ENCODE measurements around the gene MRPL34. TPM values are rescaled to one million over a fixed set of nuclear protein-coding genes. Genes with fewer than 3 reads are reported as not detected.

The MRPL34 gene
- total RNA-seq, 4 donors from 2014 or later = 145 to 369 (median 249) TPM

DNA sequence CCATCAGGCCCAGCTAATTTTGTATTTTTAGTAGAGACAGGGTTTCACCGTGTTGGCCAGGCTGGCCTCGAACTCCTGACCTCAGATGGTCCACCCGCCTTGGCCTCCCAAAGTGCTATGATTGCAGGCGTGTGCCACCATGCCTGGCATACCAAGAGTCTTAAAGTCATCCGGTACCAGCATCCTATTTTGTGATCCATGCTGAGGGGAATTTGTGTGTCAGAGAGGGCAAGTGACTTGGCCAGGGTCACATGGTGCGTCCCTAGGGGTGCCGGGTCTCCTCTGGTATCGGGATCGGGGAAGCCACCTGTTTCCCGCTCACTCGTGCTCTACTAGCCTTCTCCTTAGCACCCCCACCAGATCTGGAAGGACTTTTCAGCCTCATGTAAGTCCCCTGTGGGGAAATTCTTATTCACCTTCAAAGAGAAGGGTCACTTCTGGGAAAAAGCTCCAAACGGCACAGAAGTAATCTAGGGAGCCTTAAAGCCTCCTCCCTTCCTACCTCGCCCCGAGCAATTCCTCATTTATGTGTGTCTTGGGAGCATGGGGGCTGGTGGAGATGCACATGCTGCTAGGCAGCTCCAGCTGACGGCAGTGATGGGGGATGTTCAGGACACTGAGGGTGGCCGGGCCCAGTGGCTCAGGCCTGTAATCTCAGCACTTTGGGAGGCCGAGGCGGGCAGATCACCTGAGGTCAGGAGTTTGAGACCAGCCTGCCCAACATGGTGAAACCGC lies 30.1 kb upstream of the MRPL34 start:
- DNase-seq (no peak), ATAC-seq (no peak)
- intact Hi-C loops (cut with DNase I; ENCODE audit: low total_unique reads) = loop anchor here (10.0 kb wide), 1 partner anchor 471 kb away; no protein-coding TSS in a partner anchor
- peaks cover 0 to 72% of the 10 kb centered on the region in 2 donors for H3K36me3 ChIP-seq
- H3K27me3 ChIP-seq = no peaks in the 10 kb centered on the region
- H3K4me1 ChIP-seq = no peaks in the 10 kb centered on the region
- no peak overlapping the region for H3K4me3 ChIP-seq
- TF ChIP-seq, protein P1, sequence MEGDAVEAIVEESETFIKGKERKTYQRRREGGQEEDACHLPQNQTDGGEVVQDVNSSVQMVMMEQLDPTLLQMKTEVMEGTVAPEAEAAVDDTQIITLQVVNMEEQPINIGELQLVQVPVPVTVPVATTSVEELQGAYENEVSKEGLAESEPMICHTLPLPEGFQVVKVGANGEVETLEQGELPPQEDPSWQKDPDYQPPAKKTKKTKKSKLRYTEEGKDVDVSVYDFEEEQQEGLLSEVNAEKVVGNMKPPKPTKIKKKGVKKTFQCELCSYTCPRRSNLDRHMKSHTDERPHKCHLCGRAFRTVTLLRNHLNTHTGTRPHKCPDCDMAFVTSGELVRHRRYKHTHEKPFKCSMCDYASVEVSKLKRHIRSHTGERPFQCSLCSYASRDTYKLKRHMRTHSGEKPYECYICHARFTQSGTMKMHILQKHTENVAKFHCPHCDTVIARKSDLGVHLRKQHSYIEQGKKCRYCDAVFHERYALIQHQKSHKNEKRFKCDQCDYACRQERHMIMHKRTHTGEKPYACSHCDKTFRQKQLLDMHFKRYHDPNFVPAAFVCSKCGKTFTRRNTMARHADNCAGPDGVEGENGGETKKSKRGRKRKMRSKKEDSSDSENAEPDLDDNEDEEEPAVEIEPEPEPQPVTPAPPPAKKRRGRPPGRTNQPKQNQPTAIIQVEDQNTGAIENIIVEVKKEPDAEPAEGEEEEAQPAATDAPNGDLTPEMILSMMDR (IDR thresholded peaks at IDR 0.05 in 4 of 5, conservative IDR thresholded peaks at IDR 0.05 in 1 of 5) = no peak
- no peak for TF ChIP-seq POLR2A (IDR thresholded peaks at IDR 0.05)
- no peak overlapping the region for H3K27ac ChIP-seq
- in situ Hi-C loops (cut with MboI; ENCODE audit: low sequenced_read_pairs in 4 of 4) = loop anchor here in 3 of 4 donors (5.0 to 25.0 kb wide), 2 partner anchors 208 to 513 kb away; no protein-coding TSS in a partner anchor
- H3K9me3 ChIP-seq = no peaks in the 10 kb centered on the region

DNA sequence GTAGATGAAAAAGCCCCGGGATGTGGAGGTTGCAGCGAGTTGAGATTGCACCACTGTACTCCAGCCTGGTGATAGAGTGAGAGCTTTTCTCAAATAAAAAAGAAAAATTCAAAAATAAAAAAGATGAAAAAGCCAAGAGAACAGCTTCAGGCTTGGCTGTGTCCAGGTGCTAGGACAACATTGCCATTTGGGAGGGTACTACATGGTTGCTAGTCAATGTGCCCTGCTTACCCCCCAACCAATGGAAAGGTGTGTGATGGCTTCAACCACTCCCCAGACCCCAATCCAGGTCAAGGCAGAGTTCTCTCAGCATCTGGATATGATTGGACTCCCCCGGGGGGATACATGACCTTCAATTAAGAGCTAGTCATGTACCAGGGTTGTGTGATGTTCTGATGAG lies 26.2 kb upstream of the MRPL34 start:
- DNase-seq (no peak), ATAC-seq (no peak)
- intact Hi-C loops (cut with DNase I; ENCODE audit: low total_unique reads) (loop anchor here (10.0 kb wide), 1 partner anchor 475 kb away; no protein-coding TSS in a partner anchor), in situ Hi-C loops (cut with MboI; ENCODE audit: low sequenced_read_pairs in 4 of 4) (loop anchor here in 3 of 4 donors (5.0 to 25.0 kb wide), 2 partner anchors 212 to 517 kb away; no protein-coding TSS in a partner anchor)
- TF ChIP-seq POLR2A (IDR thresholded peaks at IDR 0.05) = no peak
- TF ChIP-seq, protein P1 (IDR thresholded peaks at IDR 0.05 in 4 of 5, conservative IDR thresholded peaks at IDR 0.05 in 1 of 5) = no peak
- no peak overlapping the region for H3K4me3 ChIP-seq
- peaks cover 0 to 38% of the 10 kb centered on the region in 2 donors for H3K36me3 ChIP-seq
- H3K27ac ChIP-seq = no peak overlapping the region
- H3K9me3 ChIP-seq = no peaks in the 10 kb centered on the region
- H3K27me3 ChIP-seq = peaks cover 16% of the 10 kb centered on the region in 3 donors
- H3K4me1 ChIP-seq = peaks cover 4 to 11% of the 10 kb centered on the region in 2 donors

- H3K9me3 ChIP-seq = no peaks in the 10 kb centered on the region
- H3K4me3 ChIP-seq = peak within 1 kb of the TSS; percentile 22 to 52 (median 44)
- peaks cover 16% of the 10 kb centered on the region in 3 donors for H3K27me3 ChIP-seq
- in situ Hi-C loops (cut with MboI; ENCODE audit: low sequenced_read_pairs in 4 of 4) = loop anchor here in 3 of 4 donors (5.0 to 25.0 kb wide), 3 partner anchors 77 to 519 kb away; no protein-coding TSS in a partner anchor
- intact Hi-C loops (cut with DNase I; ENCODE audit: low total_unique reads) = loop anchor here (1.0 kb wide), 3 partner anchors 20 to 214 kb away; no protein-coding TSS in a partner anchor
- DNase-seq = no peak
- ATAC-seq = no peak
- no peak within 1 kb of the TSS for H3K27ac ChIP-seq
- H3K4me1 ChIP-seq = peaks cover 4 to 11% of the 10 kb centered on the region in 2 donors
- TF ChIP-seq, protein P1 (IDR thresholded peaks at IDR 0.05 in 4 of 5, conservative IDR thresholded peaks at IDR 0.05 in 1 of 5) = no peak
- no peak for TF ChIP-seq POLR2A (IDR thresholded peaks at IDR 0.05)
- H3K36me3 ChIP-seq = peaks cover 0 to 16% of the 10 kb centered on the region in 2 donors
Observed at GRCh38 chr19:17281391-17282304, 24.0 kb upstream of the MRPL34 start, which contains the start of gene ANKLE1. TSS of gene ANKLE1 (plus strand) at chr19:17281901. CDS start at chr19:17281921, 20 bp downstream.

- no peak overlapping the region for H3K27ac ChIP-seq
Observed at GRCh38 chr19:17282488-17283125, 23.1 kb upstream of the MRPL34 start.

More at GRCh38 chr19:17282488-17283125, 23.1 kb upstream of the MRPL34 start:
- intact Hi-C loops (cut with DNase I; ENCODE audit: low total_unique reads) (loop anchor here (1.0 kb wide), 3 partner anchors 21 to 215 kb away; no protein-coding TSS in a partner anchor), in situ Hi-C loops (cut with MboI; ENCODE audit: low sequenced_read_pairs in 4 of 4) (loop anchor here in 3 of 4 donors (5.0 to 25.0 kb wide), 3 partner anchors 78 to 520 kb away; no protein-coding TSS in a partner anchor)
- DNase-seq (peak; percentile 61 to 74), ATAC-seq (peak; percentile 85 to 89)
- Histone ChIP-seq H3K9me3 (no peaks in the 10 kb centered on the region), H3K4me1 (peaks cover 4 to 11% of the 10 kb centered on the region in 2 donors), H3K27me3 (peaks cover 16% of the 10 kb centered on the region in 3 donors), H3K36me3 (peaks cover 0 to 13% of the 10 kb centered on the region in 2 donors), H3K4me3 (peak overlapping the region; percentile 22 to 52 (median 44))
- no peak for TF ChIP-seq POLR2A (IDR thresholded peaks at IDR 0.05)
- TF ChIP-seq, protein P1 (IDR thresholded peaks at IDR 0.05 in 4 of 5, conservative IDR thresholded peaks at IDR 0.05 in 1 of 5) = peak; percentile 79 to 96 (median 94)
